Upper lobe of right lung (tissue), 1 donor: ENCODE data around the gene SH3TC1. TPM values are rescaled to one million over a fixed set of nuclear protein-coding genes. Genes with fewer than 3 reads are reported as not detected.

ENCODE experiments used
- ATAC-seq: fragments of 200-7000 bp; cut with Tn5 transposase; one replicate; pipeline ENCODE4 v1.9.1; 2020; ENCODE audit warnings: mild to moderate bottlenecking, moderate library complexity
- DNase-seq: peaks from one replicate; pipeline ENCODE4 v3.0.0-alpha.2; 2020
- H3K27ac ChIP-seq: fragments of 200-600 bp; one replicate; pipeline ENCODE4 v1.8.0; 2022
- H3K27me3 ChIP-seq: fragments of 200-600 bp; one replicate; pipeline ENCODE4 v1.8.0; 2022; ENCODE audit warnings: mild to moderate bottlenecking
- H3K36me3 ChIP-seq: fragments of 200-600 bp; one replicate; pipeline ENCODE4 v1.8.0; 2022
- H3K4me1 ChIP-seq: fragments of 200-600 bp; one replicate; pipeline ENCODE4 v1.8.0; 2022
- H3K4me3 ChIP-seq: fragments of 200-600 bp; one replicate; pipeline ENCODE4 v1.8.0; 2022; ENCODE audit warnings: mild to moderate bottlenecking
- H3K9me3 ChIP-seq: fragments of 200-600 bp; one replicate; pipeline ENCODE4 v1.8.0; 2022
- intact Hi-C: fragments of 100-400 bp; cut with DNase I; formaldehyde crosslinking; loops from one replicate; pipeline ENCODE4 v1.11.0; 2022
- total RNA-seq: library from RNA; stranded (reverse); fragmentation: NEBNext Ultra II Directional; extraction: Animal tissue kit (Norgen Biotek cat#: 25700); gene quantifications from one replicate; pipeline ENCODE4 v1.2.1, GENCODE V29; 2021
- TF ChIP-seq, protein P1 (sequence below): fragments of 200-600 bp; IDR thresholded peaks from one replicate; pipeline ENCODE4 v1.8.0; 2022; ENCODE audit warnings: antibody characterized with exemption
- donor health status: DM: no; HTN: yes; CAD: no; lungs with severe emphysema.

SH3TC1 gene
- total RNA-seq, 1 donor from 2014 or later: 71.7 TPM

DNA sequence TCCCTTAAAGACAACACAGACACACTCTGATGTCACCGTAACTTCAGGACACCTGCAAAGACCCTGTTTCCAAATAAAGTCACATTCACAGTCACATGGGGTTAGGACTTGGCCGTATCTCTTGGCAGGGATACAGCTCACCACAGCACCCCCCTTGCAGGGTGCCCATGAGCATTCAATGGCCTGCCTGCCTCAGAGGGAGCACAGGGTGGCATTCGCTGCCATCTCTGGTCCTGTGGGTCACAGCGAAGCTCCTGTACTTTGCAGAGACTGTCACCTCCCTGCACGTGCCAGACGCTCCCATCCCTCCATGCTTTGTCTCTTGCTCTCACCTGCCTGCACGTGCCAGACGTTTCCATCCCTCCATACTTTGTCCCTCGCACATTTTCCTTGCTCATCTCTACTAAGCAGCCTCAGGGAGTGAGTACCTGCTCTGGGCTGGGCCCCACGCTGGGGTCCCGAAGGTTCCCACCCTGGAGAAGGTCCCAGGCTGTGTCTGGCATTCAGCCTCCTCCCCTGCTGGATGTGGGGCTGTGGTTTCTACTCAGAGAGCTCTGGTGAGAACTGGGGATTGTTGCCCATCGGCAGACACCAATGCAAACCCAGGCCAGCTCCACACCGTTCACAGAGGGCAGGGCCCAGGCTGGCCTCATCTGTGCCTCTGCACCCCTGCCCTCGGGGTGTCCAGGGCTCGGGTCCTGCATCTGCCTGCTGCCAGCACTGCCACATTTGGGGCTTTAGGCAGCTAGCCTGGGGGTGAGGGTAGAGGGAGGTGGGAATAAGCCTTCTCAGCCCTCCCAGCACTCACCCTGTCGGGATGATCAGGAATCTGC lies 86.3 kb downstream of the SH3TC1 start:
- Histone ChIP-seq H3K4me3 (no peak overlapping the region), H3K27me3 (no peaks in the 10 kb centered on the region), H3K4me1 (no peaks in the 10 kb centered on the region), H3K36me3 (no peaks in the 10 kb centered on the region), H3K27ac (no peak overlapping the region), H3K9me3 (no peaks in the 10 kb centered on the region)
- TF ChIP-seq, protein P1, sequence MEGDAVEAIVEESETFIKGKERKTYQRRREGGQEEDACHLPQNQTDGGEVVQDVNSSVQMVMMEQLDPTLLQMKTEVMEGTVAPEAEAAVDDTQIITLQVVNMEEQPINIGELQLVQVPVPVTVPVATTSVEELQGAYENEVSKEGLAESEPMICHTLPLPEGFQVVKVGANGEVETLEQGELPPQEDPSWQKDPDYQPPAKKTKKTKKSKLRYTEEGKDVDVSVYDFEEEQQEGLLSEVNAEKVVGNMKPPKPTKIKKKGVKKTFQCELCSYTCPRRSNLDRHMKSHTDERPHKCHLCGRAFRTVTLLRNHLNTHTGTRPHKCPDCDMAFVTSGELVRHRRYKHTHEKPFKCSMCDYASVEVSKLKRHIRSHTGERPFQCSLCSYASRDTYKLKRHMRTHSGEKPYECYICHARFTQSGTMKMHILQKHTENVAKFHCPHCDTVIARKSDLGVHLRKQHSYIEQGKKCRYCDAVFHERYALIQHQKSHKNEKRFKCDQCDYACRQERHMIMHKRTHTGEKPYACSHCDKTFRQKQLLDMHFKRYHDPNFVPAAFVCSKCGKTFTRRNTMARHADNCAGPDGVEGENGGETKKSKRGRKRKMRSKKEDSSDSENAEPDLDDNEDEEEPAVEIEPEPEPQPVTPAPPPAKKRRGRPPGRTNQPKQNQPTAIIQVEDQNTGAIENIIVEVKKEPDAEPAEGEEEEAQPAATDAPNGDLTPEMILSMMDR: no peak
- DNase-seq (no peak), ATAC-seq (no peak)
- intact Hi-C loops: no loop called here

DNA sequence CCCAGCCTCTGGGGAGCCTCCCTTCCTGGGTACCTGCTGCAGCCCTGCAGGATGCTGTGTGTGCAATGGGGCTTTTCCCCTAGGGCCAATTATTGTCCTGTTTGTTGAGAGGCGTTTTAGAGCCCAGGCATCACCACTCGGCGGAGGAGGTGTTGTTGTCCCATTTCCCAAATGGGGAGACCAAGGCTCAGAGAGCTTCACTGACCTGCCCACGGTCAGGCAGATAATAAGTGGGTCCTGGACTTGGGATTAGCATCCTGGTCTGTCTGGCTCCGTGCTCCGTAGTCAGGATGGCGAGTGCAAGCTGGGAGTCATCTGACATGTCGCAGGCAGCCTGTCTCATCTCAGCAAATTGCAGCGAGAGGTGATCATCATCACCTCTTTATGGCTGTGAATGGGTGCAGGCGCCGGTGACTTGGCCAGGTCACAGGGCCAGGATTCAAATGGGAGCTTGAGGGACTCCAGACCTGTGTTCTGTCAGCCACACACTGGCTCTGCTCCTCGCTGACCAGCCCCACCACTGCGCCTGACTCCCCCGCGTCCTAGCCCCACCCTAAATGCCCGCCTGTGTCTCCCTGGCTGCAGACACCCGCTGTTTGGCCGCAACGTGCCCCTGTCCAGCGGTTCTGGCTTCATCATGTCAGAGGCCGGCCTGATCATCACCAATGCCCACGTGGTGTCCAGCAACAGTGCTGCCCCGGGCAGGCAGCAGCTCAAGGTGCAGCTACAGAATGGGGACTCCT lies 87.1 kb downstream of the SH3TC1 start:
- TF ChIP-seq, protein P1: no peak
- DNase-seq: no peak
- intact Hi-C loops: no loop called here

DNA sequence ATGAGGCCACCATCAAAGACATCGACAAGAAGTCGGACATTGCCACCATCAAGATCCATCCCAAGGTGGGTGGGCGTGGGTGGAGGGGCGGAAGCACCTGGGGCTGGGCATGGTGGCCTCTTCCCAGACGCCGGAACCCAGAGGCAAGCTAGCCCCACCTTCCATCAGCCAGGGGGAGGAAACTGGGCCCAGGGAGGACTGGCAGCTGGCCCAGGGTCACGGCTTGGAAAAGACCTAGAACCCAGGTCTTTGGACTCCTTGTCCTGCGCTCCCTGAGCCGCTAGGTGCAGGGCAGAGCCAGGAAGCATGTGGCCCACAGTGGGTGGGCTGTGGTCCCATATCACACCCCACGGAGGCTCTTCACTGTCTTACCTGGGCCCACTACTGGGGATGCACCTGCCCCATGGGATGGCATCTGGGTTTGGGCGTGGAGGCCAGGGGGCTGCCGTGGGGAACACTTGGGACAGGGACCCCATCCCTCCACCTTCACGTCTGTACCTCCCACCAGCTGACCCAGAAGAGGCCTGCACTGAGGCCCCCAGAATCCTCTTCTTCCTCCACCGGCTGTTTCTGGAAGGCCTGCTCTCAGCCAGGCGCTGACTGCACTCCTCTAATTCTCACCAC lies 87.7 kb downstream of the SH3TC1 start:
- TF ChIP-seq, protein P1: no peak
- intact Hi-C loops: no loop called here

More for the DNA sequence above, 87.1 kb downstream of the SH3TC1 start:
- Histone ChIP-seq H3K27me3 (no peaks in the 10 kb centered on the region), H3K4me1 (no peaks in the 10 kb centered on the region), H3K9me3 (no peaks in the 10 kb centered on the region), H3K4me3 (no peak overlapping the region), H3K36me3 (no peaks in the 10 kb centered on the region), H3K27ac (no peak overlapping the region)
- no peak for ATAC-seq

DNA sequence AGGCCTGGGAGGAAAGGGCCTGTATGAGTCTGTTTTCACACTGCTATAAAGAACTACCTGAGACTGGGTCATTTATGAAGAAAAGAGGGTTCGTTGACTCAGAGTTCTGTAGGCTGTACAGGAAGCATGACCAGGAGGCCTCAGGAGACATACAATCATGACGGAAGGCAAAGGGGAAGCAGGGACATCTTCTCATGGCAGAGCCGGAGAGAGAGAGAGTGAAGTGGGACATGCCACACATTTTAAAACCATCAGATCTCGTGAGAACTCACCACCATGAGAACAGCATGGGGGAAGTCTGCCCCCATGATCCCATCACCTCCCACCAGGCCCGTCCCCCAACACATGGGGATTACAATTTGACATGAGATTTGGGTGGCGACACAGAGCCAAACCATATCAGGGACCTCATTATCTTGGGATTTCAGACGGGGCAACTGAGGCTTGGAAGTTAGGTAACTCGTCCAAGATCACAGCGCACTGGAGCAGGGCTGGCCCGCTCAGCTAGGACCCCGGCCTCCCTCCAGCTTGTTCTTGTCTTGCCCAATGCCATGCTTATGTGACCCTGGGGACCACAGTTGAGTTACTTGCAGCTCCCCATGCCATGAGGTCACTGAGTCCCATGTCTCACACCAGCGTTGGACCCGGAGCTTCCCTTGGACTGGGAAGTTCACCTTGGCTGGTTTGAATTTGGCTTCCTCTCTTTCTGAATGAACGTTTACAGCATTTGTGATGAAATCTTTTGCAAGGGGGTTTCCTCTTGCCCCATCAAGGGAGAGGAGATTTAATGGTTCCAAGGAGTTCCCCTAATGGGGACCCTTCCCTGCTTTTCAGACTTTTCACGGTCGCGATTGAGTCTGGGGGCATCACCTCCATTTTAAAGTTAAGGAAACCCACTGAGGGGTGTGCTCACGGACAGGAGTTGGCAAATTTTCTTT lies 88.5 kb downstream of the SH3TC1 start:
- Histone ChIP-seq H3K4me3 (no peak overlapping the region), H3K27ac (no peak overlapping the region), H3K27me3 (no peaks in the 10 kb centered on the region), H3K9me3 (no peaks in the 10 kb centered on the region), H3K4me1 (no peaks in the 10 kb centered on the region), H3K36me3 (no peaks in the 10 kb centered on the region)
- ATAC-seq (no peak), DNase-seq (peak; percentile 47)
- TF ChIP-seq, protein P1: no peak
- intact Hi-C loops: no loop called here

More for the DNA sequence above, 87.7 kb downstream of the SH3TC1 start:
- ATAC-seq (no peak), DNase-seq (no peak)
- H3K9me3 ChIP-seq: no peaks in the 10 kb centered on the region
- H3K36me3 ChIP-seq: no peaks in the 10 kb centered on the region
- H3K27me3 ChIP-seq: no peaks in the 10 kb centered on the region
- no peak overlapping the region for H3K27ac ChIP-seq
- no peaks in the 10 kb centered on the region for H3K4me1 ChIP-seq
- H3K4me3 ChIP-seq: no peak overlapping the region
